HG02610 (cell line): ENCODE results near the gene SH3GL1.
A peak's percentile ranks its signal among the peaks of the same experiment; 100 is the strongest.

Experiments
- ATAC-seq: cut with Tn5 transposase; IDR thresholded peaks from one replicate; pipeline ENCODE4 v1.9.1; 2021; ENCODE audit warnings: mild to moderate bottlenecking, moderate library complexity; ENCODE audit not compliant: unreplicated experiment

The SH3GL1 gene

GRCh38 chr19:4376991-4377781, 23.2 kb downstream of the SH3GL1 start:
- no peak for ATAC-seq

- no peak for ATAC-seq
These were observed 23.7 kb downstream of the SH3GL1 start for GRCh38 chr19:4376671-4376990.

GRCh38 chr19:4376028-4376670, 24.2 kb downstream of the SH3GL1 start:
- no peak for ATAC-seq

- no peak for ATAC-seq
These were observed 25.0 kb downstream of the SH3GL1 start for GRCh38 chr19:4375164-4376027.

GRCh38 chr19:4374498-4375163, 25.7 kb downstream of the SH3GL1 start:
- ATAC-seq, result no peak

- ATAC-seq, result no peak
These were observed 26.5 kb downstream of the SH3GL1 start for GRCh38 chr19:4373601-4374497.

GRCh38 chr19:4373013-4373367, 27.4 kb downstream of the SH3GL1 start:
- no peak for ATAC-seq

GRCh38 chr19:4372165-4373012, 28.0 kb downstream of the SH3GL1 start:
- ATAC-seq, result no peak

- no peak for ATAC-seq
These were observed 28.8 kb downstream of the SH3GL1 start for GRCh38 chr19:4371247-4372164.

GRCh38 chr19:4370418-4371041, 29.8 kb downstream of the SH3GL1 start:
- no peak for ATAC-seq

- ATAC-seq, result peak; percentile 35
These were observed 30.5 kb downstream of the SH3GL1 start for GRCh38 chr19:4369888-4370260.

GRCh38 chr19:4369109-4369887, 31.0 kb downstream of the SH3GL1 start:
- peak; percentile 56 for ATAC-seq

- no peak for ATAC-seq
These were observed 32.1 kb downstream of the SH3GL1 start for GRCh38 chr19:4368128-4368820.

- no peak for ATAC-seq
These were observed 32.6 kb downstream of the SH3GL1 start for GRCh38 chr19:4367781-4368127.

GRCh38 chr19:4367336-4367723, 33.0 kb downstream of the SH3GL1 start:
- no peak for ATAC-seq

GRCh38 chr19:4366666-4367335, 33.5 kb downstream of the SH3GL1 start:
- no peak for ATAC-seq
